ENCODE data around the gene ZNF672.

- no peak for TF ChIP-seq CTCF (conservative IDR thresholded peaks at IDR 0.05; ENCODE audit: low read depth, low read length)
- no peak for TF ChIP-seq MXI1 (IDR thresholded peaks at IDR 0.05; ENCODE audit: borderline replicate concordance, low read depth, low read length)
- no peak for TF ChIP-seq RFX5 (IDR thresholded peaks at IDR 0.05; ENCODE audit: low read depth, low read length)
- no peak for TF ChIP-seq POLR2A (IDR thresholded peaks at IDR 0.05; ENCODE audit: low read depth, low read length)
These were observed 12.7 kb downstream of the ZNF672 start for GRCh38 chr1:248850536-248851251.

Data from IMR-90 (cell line).